GM12878 (cell line): ENCODE results near the gene DST. TPM values are rescaled to one million over a fixed set of nuclear protein-coding genes. Genes with fewer than 3 reads are reported as not detected.

Source experiments
- BACH1 ChIP-seq: fragments of 450-650 bp; IDR thresholded peaks from 2 replicates; pipeline ENCODE4 v1.6.1; 2017; ENCODE audit warnings: mild to moderate bottlenecking, borderline replicate concordance
- BCL11A ChIP-seq: IDR thresholded peaks from 2 replicates; pipeline ENCODE4 v1.6.1; 2011; ENCODE audit warnings: low read depth, low read length
- CBX3 ChIP-seq: fragments of 200-600 bp; sonication (generic); IDR thresholded peaks from 2 replicates; pipeline ENCODE4 v1.6.1; 2016; ENCODE audit warnings: low read depth, borderline replicate concordance
- CREB1 ChIP-seq: IDR thresholded peaks from 2 replicates; pipeline ENCODE4 v1.6.1; 2012; ENCODE audit warnings: low read depth, mild to moderate bottlenecking, inconsistent platforms
- CUX1 ChIP-seq: IDR thresholded peaks from 2 replicates; pipeline ENCODE4 v1.6.1; 2012; ENCODE audit warnings: improper control_type of control experiment, low read depth, low read length; ENCODE audit not compliant: insufficient replicate concordance
- DPF2 ChIP-seq: fragments of 450-650 bp; IDR thresholded peaks from 2 replicates; pipeline ENCODE4 v1.6.1; 2017; ENCODE audit warnings: mild to moderate bottlenecking
- NBN ChIP-seq: fragments of 450-650 bp; IDR thresholded peaks from 2 replicates; pipeline ENCODE4 v1.6.1; 2016
- NFYA ChIP-seq: IDR thresholded peaks from 2 replicates; pipeline ENCODE4 v1.6.1; 2011; ENCODE audit warnings: low read depth, mild to moderate bottlenecking, low read length, improper control_type of control experiment, borderline replicate concordance
- PRDM15 ChIP-seq: fragments of 450-650 bp; formaldehyde crosslinking; IDR thresholded peaks from 2 replicates; pipeline ENCODE4 v1.4.0; 2020; ENCODE audit warnings: mild to moderate bottlenecking, moderate library complexity
- RELA ChIP-seq: fragments of 450-650 bp; IDR thresholded peaks from 2 replicates; pipeline ENCODE4 v1.8.0; 2014; ENCODE audit warnings: borderline replicate concordance; ENCODE audit not compliant: partially characterized antibody
- SMARCA5 ChIP-seq: fragments of 450-650 bp; IDR thresholded peaks from 2 replicates; pipeline ENCODE4 v1.6.1; 2017; ENCODE audit warnings: mild to moderate bottlenecking
- TBL1XR1 ChIP-seq: IDR thresholded peaks from 2 replicates; pipeline ENCODE4 v1.6.1; 2012; ENCODE audit warnings: low read depth, low read length, improper control_type of control experiment
- TCF7 ChIP-seq: IDR thresholded peaks from 2 replicates; pipeline ENCODE4 v1.6.1; 2014; ENCODE audit warnings: antibody characterized with exemption, borderline replicate concordance
- ZBED1 ChIP-seq: IDR thresholded peaks from 2 replicates; pipeline ENCODE4 v1.6.1; 2016; ENCODE audit warnings: borderline replicate concordance
- ZNF384 ChIP-seq: IDR thresholded peaks from 2 replicates; pipeline ENCODE4 v1.6.1; 2012; ENCODE audit warnings: low read depth, mild to moderate bottlenecking, low read length, improper control_type of control experiment, borderline replicate concordance
- polyA plus RNA-seq, 11 experiments: library from polyadenylated mRNA; depleted of rRNA in 4 of 11; unstranded in 6 of 11; stranded (reverse) in 5 of 11; fragments of >200 nt; fragmentation: Nextera tagmentation in 4 of 11; fragmentation: Illumina TruSeq in 1 of 11; extraction: Ambion mirVana in 4 of 11; extraction: Trizol in 1 of 11; gene quantifications; 1 replicate in 1 of 11; 2 replicates in 10 of 11; pipeline versions ENCODE4 v1.2.1 to v1.2.3, GENCODE V29; 2011 to 2016; ENCODE audit warnings: inconsistent platforms in 2 of 11, missing spikeins in 2 of 11, low read depth in 1 of 11
- total RNA-seq, 4 experiments: library from RNA; depleted of rRNA in 3 of 4; stranded (reverse); fragments of >200 nt in 3 of 4; fragmentation: Illumina TruSeq in 1 of 4; extraction: Trizol in 1 of 4; gene quantifications; 2 replicates each; pipeline versions ENCODE4 v1.2.1 to v1.2.3, GENCODE V29; 2013 to 2021
- TF ChIP-seq, protein P1 (sequence below): IDR thresholded peaks from 2 replicates; pipeline ENCODE4 v1.6.1; 2012; ENCODE audit warnings: mild to moderate bottlenecking, low read depth, low read length

Gene DST
- total and polyA plus RNA-seq, 10 of the 15 experiments (the other 5 are each of a cell fraction or from before 2014, with no cell fraction given), result 32.1 to 156 (median 75.0) TPM

DNA sequence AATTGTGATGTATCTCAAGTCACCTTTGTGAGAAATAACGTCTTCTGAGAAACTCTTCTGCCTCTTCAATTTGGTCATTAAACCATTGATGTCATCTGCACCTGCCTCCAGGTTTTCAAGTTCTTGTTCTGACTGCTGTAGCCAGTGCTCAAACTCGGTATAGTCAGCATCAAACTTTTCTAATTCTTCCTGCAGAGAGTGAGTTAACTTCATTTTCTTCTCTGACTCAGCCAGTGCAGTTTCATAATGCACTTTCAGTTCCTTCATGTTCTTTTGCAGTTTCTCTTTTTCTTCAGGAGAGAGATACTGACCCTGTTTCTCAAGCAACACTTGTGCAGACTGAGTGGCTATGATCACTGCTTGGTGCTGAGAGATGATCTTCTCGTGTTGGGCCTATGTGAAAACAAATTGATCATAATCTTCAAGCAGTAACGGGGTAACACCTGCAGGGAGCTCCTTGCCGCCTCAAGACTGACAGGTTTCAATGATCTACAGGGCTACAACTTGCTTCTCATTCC, 48.8 kb downstream of the DST start (continued):
- TF ChIP-seq CUX1, result no peak
- TF ChIP-seq, protein P1, sequence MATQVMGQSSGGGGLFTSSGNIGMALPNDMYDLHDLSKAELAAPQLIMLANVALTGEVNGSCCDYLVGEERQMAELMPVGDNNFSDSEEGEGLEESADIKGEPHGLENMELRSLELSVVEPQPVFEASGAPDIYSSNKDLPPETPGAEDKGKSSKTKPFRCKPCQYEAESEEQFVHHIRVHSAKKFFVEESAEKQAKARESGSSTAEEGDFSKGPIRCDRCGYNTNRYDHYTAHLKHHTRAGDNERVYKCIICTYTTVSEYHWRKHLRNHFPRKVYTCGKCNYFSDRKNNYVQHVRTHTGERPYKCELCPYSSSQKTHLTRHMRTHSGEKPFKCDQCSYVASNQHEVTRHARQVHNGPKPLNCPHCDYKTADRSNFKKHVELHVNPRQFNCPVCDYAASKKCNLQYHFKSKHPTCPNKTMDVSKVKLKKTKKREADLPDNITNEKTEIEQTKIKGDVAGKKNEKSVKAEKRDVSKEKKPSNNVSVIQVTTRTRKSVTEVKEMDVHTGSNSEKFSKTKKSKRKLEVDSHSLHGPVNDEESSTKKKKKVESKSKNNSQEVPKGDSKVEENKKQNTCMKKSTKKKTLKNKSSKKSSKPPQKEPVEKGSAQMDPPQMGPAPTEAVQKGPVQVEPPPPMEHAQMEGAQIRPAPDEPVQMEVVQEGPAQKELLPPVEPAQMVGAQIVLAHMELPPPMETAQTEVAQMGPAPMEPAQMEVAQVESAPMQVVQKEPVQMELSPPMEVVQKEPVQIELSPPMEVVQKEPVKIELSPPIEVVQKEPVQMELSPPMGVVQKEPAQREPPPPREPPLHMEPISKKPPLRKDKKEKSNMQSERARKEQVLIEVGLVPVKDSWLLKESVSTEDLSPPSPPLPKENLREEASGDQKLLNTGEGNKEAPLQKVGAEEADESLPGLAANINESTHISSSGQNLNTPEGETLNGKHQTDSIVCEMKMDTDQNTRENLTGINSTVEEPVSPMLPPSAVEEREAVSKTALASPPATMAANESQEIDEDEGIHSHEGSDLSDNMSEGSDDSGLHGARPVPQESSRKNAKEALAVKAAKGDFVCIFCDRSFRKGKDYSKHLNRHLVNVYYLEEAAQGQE, result no peak
- TF ChIP-seq RELA, result no peak
- TF ChIP-seq ZNF384, result no peak
- peak; percentile 83; the same call in 1 of the 2 replicates for TF ChIP-seq ZBED1
- TF ChIP-seq PRDM15, result no peak
- no peak for TF ChIP-seq NFYA
- TF ChIP-seq CBX3, result no peak
- peak; percentile 92 for TF ChIP-seq DPF2
- TF ChIP-seq TBL1XR1, result peak; percentile 54; the same call in 1 of the 2 replicates
- TF ChIP-seq TCF7, result no peak
- peak; percentile 90; the same call in 1 of the 2 replicates for TF ChIP-seq BACH1
- TF ChIP-seq CREB1, result peak; percentile 91
- TF ChIP-seq NBN, result peak; percentile 91
- peak; percentile 59; the same call in 1 of the 2 replicates for TF ChIP-seq SMARCA5
- TF ChIP-seq BCL11A, result peak; percentile 82; the same call in 1 of the 2 replicates
